IPS DF 19.7 (cell line): ENCODE measurements around the gene DVL1.

ENCODE experiments used
- DNase-seq: peaks from one replicate; pipeline ENCODE4 v3.0.0-alpha.2; 2013; ENCODE audit warnings: low read depth, low spot score

Gene DVL1

GRCh38 chr1:1312450-1313314 is 36.5 kb downstream of the DVL1 start:
- DNase-seq, result no peak

DNA sequence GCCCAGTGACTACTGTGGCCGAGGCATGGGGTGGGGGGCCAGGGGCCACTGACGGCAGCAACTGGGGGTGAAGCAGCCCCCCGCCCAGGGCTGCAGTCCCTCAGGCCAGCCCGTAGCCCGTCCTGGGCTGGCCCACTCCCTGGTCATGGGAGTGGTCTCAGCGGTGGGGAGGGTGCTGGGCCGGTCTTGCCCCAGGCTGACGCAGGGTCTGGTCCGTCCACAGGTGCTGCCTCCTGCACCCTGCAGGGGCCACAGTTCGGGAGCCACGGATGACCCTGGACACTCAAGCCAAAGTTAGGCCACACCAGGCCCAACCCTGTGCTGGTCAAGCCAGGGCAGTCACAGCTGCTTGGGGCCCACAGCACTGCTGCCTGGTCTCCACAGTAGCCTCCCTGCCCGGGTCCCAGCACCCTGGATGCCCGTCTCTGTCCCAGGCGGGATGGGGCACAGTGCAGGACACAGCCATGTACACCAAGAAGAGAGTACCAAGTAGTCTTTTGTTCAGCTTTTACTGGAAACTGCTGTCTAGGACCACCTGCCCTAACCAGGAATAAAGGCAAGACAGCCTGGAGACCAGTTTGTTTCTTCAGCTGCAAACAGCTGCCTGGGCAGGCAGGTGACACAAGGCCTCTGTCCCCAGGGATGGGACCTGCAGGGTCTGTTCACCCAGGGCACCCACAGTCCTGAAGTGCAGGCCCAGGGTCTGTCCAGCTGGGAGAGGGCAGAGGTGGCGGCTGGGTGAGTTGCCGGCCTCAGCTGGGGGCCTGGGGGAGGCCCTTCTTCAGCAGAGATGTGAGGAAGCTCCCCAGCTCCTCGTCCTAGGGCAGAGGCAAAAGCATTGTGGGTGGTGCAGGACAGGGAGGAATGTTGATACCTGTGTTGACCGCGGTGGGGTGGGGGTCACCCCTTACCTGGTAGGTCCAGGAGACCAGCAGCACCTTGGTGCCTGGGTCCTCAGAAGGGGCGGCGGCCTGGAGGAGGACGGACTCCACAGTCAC is 37.8 kb downstream of the DVL1 start:
- DNase-seq, result no peak

- DNase-seq, result no peak
These were observed 38.7 kb downstream of the DVL1 start for GRCh38 chr1:1310476-1311053.

DNA sequence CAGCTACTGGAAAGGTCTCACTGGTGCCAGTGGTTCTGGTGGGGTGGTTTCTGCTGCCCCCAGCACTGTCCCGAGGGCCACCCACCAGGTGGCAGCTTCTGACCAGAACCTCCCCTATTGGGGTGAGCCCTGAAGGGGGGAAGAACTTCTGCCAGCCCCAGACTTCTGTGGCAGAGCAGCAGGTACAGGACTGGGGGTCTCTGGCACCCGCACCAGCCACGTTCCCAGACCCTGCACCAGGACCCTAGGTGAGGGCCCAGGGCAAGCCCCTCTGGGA is 39.2 kb downstream of the DVL1 start:
- no peak for DNase-seq

DNA sequence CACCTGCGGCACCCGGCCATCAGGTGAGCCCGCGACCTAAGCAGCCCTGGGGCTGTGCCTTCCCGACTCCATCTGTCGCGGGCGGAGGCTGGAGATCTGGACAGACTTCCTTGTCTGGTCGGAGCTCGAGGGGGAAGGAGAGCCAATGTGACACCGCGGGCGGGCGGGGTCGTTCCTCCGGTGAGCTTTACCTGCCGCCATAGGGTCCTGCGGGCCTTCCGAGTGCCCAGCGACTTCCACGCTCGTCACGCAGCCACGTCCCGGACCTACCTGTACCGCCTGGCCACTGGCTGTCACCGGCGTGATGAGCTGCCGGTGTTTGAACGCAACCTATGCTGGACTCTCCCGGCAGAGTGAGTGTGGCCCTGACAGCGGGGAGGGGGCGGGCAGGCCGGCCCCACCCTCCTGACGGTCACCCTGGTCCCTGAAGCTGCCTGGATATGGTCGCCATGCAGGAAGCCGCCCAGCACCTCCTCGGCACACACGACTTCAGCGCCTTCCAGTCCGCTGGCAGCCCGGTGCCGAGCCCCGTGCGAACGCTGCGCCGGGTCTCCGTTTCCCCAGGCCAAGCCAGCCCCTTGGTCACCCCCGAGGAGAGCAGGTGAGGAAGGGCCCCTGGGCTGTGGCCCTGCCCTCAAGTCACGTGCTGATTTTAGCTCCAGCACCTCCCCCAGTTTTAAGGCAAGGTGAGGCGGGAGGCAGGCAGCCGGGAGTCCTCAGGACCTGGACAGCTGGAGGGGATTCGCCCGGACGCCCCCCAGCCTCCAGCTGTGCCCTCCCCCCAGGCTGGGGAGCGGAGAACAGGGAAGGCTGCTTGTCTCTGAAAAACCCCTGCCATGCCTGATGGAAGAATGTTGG is 39.7 kb downstream of the DVL1 start:
- DNase-seq, result no peak

DNA sequence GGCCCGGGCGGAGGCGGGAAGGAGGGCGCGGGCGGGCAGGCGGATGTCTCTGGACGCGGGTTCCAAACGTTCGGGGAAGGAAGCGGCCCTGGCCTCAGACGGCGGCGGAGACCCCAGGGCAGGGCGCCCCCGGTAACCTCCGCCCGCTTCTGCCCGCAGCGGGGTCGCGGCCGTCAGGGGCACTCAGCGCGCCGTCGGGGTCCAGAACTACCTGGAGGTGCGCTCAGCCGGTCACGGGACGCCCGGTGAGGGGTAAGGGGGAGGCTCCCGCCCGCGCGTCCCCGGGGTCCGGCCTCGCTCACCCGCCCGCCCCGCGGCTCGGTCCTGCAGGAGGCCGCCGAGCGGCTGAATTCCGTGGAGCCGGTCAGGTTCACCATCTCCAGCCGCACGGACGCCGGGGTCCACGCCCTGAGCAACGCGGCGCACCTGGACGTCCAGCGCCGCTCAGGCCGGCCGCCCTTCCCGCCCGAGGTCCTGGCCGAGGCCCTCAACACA is 40.4 kb downstream of the DVL1 start:
- no peak for DNase-seq

DNA sequence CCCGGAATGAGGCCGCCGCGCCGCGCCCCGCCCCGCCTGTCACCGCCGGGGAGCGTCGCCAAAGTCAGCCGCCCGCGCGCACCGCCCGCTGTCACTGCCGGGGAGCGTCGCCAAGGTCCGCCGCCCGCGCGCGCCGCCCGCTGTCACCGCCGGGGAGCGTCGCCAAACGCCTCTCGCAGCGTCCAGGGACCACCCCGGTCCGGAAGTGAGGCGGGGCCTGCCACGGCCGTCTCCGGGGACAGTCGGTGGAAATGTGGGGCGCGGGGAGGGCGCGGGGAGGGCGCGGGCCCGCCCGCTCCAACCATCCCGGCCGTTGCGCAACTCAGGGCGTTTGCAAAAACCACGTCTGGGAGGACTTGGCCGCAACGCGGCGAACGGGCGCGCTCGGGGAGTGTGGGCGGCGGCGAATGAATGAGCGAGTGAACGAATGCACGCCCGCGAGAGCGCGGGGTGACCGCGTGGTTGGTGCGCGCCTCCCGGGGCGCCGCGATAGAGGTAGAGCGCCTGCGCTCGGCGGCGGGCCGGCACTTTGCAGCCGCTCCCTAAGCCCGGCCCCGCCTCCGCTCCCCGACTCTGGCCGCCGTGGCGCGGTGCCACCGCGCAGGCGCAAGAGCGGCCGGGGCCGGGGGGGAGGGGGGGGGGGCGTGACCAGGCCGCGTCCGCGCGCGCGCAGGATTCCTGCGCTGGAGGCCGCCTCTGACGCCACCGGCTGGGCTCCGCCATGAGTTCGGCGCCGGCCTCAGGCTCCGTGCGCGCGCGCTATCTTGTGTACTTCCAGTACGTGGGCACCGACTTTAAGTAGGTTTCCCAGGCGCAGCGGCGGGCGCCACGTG is 41.1 kb downstream of the DVL1 start, which contains the start of the genes ACAP3 and PUSL1:
Gene ACAP3 (minus strand): TSS at position 8 of the 833 bp plus-strand sequence. CDS start 115 bp downstream, outside the sequence.
Gene PUSL1 (plus strand): TSS at position 675 of the 833 bp plus-strand sequence. CDS start 47 bp downstream, at position 722.
- no peak for DNase-seq

- no peak for DNase-seq
These were observed 41.8 kb downstream of the DVL1 start for GRCh38 chr1:1307261-1307922.

DNA sequence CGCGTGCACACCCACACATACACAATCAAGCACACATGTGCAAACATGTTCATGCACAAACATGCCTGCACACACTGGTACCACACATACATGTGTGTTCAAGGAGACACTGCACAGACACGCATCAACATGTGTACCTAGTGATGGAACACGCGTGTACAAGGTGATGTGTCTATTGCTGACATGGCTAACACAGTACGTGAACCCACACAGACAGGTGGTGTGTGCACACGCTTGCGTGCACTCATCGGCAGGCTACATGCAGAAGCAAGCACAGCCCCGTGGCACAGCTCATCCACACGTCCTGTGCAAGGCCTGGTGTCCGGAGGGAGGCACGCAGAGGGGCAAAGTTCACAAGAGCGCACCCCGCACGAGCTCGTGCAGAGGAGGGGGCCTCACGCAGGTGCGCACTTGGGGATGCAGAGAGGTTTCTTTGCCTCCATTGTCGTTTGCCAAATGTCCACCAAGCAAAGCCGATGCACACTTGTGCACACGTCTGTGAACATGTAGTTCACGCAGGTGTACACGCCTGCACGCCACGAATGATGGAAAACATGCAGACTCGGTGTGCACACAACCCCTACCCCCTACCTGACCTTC is 42.5 kb downstream of the DVL1 start:
- no peak for DNase-seq

DNA sequence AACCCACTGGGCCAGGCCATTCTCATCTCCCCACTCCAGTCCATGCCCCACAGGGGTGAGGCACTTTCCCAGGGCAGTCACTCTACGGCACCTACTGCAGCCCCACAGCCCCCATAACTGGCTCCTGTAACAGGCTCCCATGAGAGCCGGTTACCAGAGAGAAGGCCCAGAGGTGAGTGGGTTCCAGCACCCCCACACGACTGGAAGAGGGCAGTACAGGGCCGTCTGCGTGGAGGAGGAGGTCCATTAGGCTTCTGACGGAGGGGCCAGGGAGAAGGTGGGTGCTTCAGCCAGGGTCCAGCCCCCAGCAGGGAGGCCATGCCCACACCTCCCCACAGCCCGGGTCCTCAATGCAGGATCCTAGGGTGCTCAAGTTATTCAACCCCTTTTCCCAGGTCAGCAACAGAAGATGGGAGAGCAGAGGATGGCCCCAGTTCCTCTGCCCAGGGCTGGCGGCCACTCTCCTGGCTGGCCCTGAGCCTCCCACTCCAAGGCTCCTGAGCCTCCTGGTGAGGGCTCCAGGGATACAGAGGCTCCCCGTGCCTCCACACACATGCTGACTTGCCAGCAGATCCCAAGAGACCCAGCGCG is 43.1 kb downstream of the DVL1 start:
- no peak for DNase-seq

GRCh38 chr1:1305300-1306069 is 43.7 kb downstream of the DVL1 start:
- DNase-seq, result no peak

DNA sequence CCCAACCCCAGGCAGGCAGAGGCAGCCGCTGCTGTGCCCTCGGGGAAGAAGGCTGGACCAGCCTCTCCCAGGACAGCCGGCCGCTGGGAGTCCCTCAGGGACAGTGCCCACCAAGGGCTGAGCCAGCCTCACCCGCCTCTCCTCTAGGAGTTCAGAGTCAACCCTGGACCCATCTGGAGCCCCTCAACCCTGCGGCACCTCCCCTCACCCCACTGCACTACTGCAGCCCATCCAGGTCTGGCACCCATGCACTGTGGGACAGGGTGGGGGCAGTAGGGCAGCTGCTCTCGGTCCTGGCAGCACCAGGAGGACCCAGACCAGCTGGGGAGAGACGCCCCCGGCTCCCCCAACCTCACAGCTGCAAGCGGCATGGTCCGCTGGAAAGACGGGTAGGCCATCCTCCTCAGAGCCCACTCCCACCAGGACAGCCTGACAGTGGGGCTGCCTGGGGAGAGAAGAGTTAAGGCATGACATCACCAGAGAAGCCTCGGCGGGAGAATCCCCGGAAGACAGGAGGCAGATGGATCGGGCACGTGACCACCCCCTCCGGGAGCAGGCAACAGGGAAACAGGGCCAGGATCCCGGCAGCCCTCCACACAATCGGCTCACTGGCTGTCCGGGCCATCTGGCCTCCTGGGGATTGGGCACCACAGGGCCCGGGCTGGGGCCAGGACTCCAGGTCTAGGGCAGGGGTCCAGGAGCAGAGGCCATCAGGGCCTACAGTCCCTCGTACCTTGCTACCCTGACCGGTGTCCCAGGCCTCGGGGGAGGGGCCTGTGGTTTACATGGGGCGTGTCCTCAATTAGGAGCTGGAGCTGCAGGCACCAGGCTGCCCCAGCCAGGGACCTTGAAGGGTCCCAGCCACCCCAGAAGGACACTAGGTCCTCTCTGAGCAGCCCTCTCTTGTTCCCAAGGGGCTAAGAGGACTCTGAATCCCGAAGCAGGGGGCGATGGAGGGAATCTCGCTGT is 44.6 kb downstream of the DVL1 start:
- no peak for DNase-seq

DNA sequence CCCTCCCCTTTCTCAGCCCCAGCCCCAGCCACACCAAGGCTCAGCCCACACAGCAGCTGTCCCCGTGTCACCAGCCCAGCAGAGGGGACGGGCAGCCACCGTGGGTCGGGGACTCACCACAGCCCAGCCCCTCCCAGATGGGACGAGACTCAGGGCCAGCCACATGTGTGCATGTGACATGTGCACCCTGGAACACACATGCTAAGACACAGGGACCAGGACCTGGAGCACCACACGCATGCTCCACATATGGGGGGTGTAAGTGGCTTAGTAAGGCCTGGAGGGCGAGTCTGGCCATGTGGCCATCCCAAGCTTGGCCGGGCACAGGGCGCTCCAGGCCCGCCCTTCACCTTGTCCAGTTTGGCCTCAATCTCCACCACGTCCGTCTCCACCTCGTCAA is 45.5 kb downstream of the DVL1 start:
- DNase-seq, result no peak

- no peak for DNase-seq
These were observed 46.2 kb downstream of the DVL1 start for GRCh38 chr1:1302951-1303509.

GRCh38 chr1:1302006-1302430 is 47.2 kb downstream of the DVL1 start:
- DNase-seq, result no peak

- DNase-seq, result no peak
These were observed 48.9 kb downstream of the DVL1 start for GRCh38 chr1:1300352-1300739.
